ENCODE results near the gene TSPAN15.

- TF ChIP-seq CTCF (IDR thresholded peaks at IDR 0.05; ENCODE audit: low read length): no peak
- TF ChIP-seq EZH2 (IDR thresholded peaks at IDR 0.05; ENCODE audit: borderline replicate concordance, low read length): no peak
These were observed 23.6 kb downstream of the TSPAN15 start for GRCh38 chr10:69474742-69475432.
